Stimulated activated CD4-positive, alpha-beta T cell treated with anti-CD3 and anti-CD28 coated beads, Interleukin-2, amount 100 ng/mL, for 4 hours (primary cell): ENCODE data around the gene HIVEP2.

Experiments used
- DNase-seq: peaks from one replicate; pipeline ENCODE4 v3.0.0-alpha.2; 2020; ENCODE audit warnings: low read depth

HIVEP2 gene

GRCh38 chr6:142914937-142915697 lies 29.9 kb downstream of the HIVEP2 start:
- DNase-seq = no peak

GRCh38 chr6:142914369-142914768 lies 30.6 kb downstream of the HIVEP2 start:
- no peak for DNase-seq

- DNase-seq = peak; percentile 67
These were observed 31.4 kb downstream of the HIVEP2 start for GRCh38 chr6:142913511-142914047.

- no peak for DNase-seq
These were observed 31.9 kb downstream of the HIVEP2 start for GRCh38 chr6:142913036-142913510.

GRCh38 chr6:142912125-142912524 lies 32.9 kb downstream of the HIVEP2 start:
- DNase-seq = no peak

- DNase-seq = no peak
These were observed 33.5 kb downstream of the HIVEP2 start for GRCh38 chr6:142911430-142911829.

GRCh38 chr6:142909686-142910085 lies 35.3 kb downstream of the HIVEP2 start:
- DNase-seq = no peak

- no peak for DNase-seq
These were observed 36.7 kb downstream of the HIVEP2 start for GRCh38 chr6:142908235-142908634.

GRCh38 chr6:142907544-142907943 lies 37.4 kb downstream of the HIVEP2 start:
- DNase-seq = no peak

GRCh38 chr6:142906945-142907470 lies 38.0 kb downstream of the HIVEP2 start:
- no peak for DNase-seq

- DNase-seq = no peak
These were observed 41.2 kb downstream of the HIVEP2 start for GRCh38 chr6:142903812-142904211.

- DNase-seq = peak; percentile 42
These were observed 42.3 kb downstream of the HIVEP2 start for GRCh38 chr6:142902636-142903053.

- no peak for DNase-seq
These were observed 43.4 kb downstream of the HIVEP2 start for GRCh38 chr6:142901611-142902010.

- no peak for DNase-seq
These were observed 44.6 kb downstream of the HIVEP2 start for GRCh38 chr6:142900227-142900971.

- DNase-seq = no peak
These were observed 45.8 kb downstream of the HIVEP2 start for GRCh38 chr6:142898927-142899895.

GRCh38 chr6:142897659-142898058 lies 47.3 kb downstream of the HIVEP2 start:
- DNase-seq = no peak

- DNase-seq = no peak
These were observed 48.2 kb downstream of the HIVEP2 start for GRCh38 chr6:142896732-142897131.

GRCh38 chr6:142893088-142893487 lies 51.9 kb downstream of the HIVEP2 start:
- no peak for DNase-seq

- DNase-seq = no peak
These were observed 52.5 kb downstream of the HIVEP2 start for GRCh38 chr6:142892254-142893021.

- no peak for DNase-seq
These were observed 53.5 kb downstream of the HIVEP2 start for GRCh38 chr6:142891454-142891853.

- no peak for DNase-seq
These were observed 56.5 kb downstream of the HIVEP2 start for GRCh38 chr6:142888456-142888855.
